Measurements from ENCODE around the gene LLCFC1.

The LLCFC1 gene

DNA sequence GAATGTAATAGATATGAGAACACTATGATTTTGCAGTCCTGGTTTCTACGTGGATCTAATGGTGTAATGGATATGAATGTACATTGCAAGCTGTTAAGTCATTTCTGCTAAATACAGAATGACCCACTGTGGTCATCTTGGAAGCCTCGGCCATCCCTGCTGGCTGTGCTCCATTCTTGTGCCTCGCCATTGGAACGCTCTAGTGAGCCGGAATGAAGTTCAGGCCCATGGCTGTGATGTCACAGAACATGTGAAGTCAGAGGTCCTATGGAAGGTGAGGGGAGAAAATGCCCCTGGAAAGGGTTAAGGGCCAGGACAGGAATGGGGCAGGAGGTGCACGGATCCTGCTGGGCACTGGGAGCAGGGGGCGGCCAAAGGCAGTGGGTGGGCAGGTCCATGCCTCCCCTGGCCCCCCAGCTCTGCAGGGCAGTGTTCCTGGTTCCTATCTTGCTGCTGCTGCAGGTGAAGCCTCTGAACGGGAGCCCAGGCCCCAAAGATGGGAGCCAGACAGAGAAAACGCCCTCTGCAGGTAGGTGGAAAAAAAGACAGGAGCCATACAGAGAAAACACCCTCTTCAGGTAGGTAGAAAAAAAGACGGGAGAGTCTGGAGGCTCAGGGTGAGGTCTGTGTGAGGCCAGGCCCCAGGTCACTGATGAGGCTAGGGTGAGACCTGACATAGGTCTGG lies at the start of gene LLCFC1:
LLCFC1 (plus strand) TSS at position 259 of the 685 bp plus-strand sequence; CDS start at position 397, 138 bp downstream.
- DNase-seq: peak; percentile 50

DNA sequence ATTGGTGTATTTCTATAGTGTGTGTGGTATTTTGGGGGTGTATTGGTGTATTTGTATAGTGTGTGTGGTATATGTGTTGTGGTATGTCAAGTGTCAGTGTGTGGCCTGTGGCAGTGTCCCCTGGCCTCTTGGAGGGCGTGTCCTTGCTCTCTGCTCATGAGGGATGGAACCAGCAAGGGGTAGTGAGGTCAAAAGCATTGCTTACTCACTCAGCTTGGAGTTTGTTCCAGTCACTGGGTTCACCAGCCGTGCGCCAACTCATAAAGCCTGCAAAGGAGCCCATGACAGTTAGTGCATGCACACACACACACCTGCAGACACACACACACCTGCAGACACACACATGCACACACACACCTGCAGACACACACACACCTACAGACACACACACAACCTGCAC lies 49.5 kb upstream of the LLCFC1 start:
- no peak for DNase-seq

DNA sequence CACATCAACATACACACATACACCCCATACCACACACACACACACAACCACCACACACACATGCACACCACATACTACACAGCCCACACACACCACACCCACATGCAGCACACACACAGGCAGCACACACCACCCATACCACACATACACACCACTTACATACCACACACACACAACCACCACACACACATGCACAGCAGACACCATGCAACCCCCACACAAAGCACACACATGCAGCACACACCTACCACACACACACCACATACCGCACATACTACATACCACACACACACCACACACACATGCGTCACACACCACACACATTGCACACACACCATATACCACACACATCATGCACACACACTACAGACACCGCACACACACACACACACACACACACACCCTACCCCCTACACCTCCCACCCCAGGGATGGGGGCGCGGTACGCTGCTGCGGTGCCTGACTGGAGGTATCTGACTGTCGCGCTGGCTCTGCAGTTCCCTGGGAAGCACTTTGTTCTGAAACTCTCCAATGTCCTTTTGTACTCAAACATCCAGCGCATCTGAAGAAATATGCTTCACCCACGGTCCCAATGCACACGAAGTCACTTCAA lies 48.3 kb upstream of the LLCFC1 start:
- no peak for DNase-seq

DNA sequence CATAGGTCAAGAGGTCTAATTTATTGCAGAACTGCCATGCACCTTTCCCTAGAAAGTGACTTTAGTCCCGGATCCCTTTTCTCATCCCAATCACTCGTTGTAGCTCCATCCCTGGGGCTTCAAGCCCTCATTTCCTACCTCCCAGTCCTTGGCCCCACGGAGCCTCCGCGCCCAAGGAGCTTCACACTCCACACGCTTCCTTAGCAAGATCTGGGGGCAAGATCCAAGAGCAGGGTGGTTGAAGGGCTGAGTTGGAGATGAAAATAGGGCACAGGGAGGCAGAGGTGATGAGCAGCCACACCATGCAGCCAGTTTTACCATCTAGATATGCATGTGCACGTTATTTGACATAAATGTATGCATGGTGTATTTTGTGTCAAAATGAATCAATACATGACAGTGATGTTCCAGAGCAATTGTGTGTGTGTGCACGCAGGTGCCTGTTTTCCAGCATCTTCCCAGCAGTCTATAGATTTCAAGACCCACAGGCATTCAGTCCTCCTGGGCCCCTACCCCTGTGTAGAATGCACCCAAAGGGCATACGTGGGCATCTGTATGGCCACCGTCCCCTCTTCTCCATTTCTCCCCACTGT lies 47.7 kb upstream of the LLCFC1 start:
- DNase-seq: no peak

DNA sequence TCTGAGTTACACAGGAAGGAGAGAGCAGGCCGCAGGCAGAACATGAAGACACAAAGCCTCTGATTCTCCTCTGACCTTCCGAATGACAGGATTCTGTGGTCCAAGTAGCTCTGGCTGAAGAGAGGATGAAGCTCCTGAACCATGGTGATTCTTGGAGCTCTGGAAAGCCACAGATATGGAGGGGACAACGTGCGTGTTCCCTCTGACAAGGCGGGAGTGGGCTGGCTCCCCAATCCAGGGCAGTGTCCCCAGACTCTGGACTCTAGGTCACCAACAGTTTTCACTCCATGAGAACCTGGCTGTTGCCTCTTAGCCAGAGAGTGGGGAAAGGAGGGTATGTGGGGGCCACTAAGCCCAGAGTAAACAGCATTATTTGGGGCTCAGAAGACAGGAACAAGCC lies 46.3 kb upstream of the LLCFC1 start:
- no peak for DNase-seq

DNA sequence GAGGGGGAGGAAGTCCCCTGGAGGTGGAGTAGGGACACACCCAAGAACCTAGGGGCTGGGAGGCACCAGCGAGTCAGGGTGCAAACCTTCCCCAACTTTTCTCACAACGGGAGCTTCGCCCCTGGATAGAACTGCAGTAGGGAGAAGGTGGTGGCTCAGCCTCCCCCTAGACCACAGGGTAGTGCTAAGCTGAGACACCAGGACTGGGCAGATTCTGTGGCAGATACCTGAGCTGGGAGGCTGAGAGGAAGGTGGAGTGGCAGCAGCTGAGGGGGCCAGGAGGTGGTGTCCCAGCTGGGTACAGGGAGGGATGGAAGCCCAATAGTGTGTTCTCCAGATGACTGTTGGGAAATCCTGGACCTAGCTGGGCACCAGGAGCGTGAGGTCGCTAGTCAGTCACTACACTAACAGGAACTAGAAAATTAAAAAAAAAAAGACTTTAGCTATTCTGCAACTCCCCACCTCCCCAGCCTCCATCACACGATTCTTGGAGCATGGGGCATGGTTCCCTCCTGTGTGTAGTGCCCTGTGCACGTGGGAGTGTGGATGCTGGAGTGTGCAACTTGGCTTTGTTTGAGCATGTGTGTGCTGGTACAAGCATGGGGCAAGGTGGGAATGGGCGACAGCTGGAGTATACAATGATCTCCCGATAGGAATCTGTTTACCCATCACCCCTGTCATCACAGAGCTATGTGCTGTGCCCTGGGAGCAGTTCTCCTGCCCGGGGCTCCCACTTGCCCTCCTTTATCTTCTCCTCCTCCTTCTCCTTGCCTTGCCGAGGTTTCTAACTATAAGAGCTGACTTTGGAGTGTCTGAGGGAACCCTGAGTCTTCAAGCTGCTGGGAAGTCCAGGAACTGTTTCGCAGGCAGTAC lies 44.9 kb upstream of the LLCFC1 start:
- no peak for DNase-seq

DNA sequence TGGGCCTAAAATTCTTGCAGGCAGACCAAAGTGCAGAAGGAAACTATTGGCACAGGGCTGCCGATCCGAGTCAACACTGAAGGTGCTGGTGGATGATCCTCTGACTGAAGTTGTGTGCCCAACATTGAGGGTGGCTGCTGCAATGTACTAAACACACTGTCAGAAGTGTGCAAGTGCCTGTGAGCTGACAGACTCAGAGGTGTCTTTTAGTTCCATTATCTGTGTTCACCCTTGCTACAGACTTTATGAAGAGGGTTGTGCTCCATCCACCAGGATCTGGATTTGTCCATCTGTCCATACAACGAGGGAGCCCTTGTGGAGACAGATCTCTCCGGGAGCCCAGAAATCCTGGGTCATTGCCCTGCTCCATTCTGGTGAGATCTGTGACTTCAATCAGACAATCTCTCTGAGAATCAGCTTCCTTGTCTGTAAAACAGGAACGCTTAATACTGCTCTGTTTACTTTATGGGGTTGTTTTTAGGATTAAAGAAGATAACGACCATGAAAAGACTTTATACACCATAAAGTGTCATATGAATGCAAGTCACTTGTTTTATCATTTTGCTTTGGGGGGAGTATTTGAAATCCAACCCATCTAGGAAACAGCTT lies 44.2 kb upstream of the LLCFC1 start:
- DNase-seq: no peak

DNA sequence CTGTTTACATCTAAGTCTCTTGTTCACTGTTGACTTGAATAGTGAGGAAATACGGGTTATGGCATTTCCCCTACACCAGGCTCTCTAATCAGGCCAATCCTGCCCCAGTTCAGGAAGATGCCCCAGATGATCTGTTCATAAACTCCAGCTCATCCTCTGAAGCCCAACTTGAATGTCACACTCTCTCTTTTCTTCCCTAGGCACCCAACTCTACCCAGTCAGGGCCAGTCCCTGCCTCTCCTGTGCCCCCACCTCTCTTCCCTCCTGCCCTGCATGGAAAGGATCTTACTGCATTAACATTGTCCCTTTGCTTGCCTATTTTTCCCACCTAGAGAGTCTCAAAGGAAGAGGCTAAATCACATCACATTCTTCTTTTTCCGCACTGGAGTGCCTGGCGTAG lies 43.1 kb upstream of the LLCFC1 start:
- DNase-seq: no peak

DNA sequence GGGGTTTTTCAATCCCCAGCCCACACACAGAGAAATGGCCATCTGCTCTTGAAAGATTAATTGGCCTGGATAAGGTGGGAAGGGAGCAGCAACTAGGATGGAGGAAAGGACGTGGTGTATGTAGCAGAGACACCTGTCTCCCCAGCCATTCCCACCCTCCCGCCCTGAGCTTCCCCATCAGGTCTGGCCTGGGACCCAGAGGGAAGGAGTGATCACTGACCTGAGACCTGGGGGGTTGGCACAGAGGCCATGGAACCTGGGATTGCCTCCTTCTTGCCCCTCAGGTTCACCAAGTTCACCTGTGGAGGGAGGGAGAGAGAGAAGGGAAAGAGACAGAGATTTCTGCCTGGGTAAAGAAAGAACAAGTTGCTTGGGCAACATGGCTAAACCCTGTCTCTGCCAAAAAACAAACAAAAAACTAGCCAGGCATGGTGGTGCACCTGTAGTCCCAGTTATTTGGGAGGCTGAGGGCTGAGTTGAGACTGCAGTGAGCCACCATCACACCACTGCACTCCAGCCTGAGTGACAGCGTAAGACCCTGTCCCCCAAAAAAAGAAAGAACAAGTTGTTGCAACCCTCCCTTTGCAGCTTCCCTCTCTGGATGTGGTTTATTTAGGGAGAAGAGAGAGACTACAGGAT lies 42.4 kb upstream of the LLCFC1 start:
- no peak for DNase-seq

DNA sequence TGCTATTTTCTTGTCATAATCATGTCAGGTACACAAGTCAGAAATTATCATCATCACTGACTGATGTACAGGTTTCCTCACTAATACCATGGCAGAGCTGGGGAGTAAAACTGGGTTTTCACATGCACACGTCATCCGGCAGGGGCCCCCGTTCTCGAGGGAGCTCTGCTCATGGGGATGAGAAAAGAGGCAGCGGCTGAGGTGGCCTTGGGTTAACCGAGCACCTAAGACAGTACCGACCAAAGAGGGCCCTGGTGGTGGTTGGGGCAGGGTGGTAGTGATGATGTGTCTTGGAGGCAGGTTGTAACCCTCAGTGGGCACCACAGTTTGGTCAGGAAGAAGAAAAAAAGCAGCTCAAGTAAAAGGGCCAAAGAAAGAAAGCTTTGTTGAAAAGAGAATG lies 41.6 kb upstream of the LLCFC1 start:
- DNase-seq: no peak

DNA sequence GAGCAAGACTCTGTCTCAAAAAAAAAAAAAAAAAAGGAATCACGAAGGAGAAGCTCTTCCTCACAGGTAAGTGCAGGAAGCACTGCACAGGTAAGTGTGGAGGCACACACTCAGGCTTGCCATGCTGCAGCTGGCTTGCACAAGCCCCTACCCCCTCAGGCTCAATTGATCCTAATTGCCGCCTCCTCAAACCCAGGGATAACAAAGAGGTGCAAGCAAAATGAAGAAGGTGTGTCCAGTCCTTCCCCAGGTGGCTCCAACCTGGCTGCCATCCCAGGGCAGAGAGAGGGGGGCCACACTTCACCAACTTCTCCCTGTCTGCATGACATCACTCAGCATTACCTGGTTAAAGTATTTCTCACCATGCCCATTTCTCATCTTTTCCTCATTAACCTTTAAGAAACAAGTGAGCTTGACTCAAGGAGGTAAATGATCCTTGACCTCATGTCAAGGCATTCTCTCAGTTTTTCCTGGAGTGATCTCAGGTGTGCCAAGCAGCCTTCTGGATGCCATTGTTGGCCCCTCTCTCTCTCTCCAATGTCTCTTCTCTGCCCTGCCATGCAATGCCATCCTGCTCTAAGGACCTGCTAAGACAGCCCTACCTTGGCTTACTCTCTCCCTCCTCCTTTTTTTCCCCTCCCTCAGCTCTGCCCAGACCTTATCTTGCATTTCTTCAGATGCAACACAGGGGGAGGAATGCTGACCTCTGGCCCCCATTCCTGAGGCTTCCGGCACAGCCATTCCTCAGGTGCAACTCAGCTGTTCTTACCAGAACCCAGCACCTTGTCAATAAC lies 40.7 kb upstream of the LLCFC1 start:
- DNase-seq: no peak

DNA sequence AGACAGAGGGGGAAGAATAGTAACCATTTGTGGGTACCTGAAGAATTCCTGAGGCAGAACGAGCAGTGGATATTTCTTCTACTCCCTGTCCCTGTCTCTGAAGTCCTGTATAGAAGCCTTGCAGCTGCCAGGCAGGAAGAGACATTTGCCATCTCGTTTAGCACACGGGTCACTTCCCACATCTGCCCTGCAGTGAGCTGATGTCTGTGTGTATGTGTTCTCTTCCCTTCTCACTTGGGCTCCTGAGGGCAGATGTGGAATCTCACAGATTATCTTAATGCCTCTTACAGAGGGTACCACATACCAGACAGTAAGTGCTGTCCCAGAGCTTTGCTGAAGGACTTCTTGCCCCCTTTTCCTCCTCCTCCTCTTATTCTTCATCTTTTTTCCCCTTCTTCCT lies 39.6 kb upstream of the LLCFC1 start:
- no peak for DNase-seq

DNA sequence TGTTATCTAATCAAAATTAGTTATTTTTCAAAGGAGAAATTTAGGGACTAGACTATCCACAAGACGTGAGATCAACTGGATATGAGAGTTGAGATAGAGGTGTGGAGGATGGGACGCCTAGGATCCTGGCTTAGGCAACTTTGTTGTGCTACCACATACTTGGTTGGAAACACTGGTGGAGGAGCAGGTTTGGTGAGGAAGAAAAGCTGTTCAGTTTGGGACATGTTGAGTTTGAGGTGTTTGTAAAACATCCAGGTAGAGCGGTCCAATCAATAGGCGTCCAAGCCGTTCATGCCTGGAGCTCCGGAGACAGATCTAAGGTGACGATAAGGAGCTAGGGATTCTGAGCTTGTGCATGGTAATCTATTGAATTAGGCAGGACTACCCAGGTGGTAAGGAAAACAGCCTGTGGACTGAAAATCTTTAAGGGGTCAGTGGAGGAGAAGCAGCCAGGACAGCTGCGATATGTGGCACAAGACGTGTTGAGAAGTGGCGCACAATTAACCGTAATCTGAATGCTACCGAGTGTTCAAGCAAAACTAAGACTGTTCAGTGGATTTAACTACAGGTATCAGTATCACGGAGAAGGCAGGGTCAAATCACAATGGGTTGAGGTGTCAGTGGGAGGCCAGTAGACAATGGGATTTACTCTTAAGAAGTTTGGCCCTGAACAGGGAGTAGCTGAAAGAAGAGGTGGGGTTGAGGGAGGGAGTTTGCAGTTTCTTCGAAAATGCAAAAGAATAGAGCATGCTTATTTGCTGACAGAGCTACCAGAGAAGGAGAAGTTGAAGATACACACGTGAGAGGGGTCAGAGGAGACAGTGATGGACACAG lies 37.6 kb upstream of the LLCFC1 start:
- DNase-seq: no peak

DNA sequence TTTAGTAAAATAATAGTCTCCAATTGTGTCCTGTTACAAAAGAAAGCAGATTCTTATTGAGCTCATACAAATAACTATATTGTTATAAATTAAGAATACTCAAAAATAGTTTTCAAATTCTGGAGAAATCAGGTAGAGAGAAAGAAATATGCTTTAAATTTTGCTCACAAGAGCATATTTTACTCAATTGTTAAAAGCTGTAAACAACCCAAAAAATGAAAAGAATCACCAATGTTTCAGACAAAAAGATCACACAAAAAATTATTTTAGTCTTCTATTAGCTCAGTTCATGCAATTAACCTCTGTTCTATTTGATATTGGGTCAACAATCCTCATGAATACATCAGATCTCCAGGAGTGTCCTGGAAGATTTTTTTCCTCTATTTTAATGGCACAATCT lies 35.2 kb upstream of the LLCFC1 start:
- no peak for DNase-seq

DNA sequence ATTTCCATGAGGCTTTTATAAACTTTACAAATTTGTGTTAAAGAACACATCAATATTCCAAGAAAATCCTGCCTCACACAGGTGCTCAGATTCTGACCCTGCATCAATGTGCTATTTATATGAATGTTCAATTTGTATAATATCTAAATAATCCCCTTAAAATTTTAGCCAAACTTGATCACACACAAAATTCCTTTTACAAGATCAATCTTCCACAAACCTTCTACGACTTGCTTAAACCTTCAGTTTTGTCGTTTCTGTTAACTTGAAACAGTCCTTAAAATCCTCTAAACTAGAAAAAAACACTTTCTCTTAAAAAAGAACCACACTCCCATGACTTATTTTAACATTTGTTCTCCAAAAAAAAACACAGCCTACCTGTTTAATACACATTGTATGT lies 33.5 kb upstream of the LLCFC1 start:
- DNase-seq: no peak

DNA sequence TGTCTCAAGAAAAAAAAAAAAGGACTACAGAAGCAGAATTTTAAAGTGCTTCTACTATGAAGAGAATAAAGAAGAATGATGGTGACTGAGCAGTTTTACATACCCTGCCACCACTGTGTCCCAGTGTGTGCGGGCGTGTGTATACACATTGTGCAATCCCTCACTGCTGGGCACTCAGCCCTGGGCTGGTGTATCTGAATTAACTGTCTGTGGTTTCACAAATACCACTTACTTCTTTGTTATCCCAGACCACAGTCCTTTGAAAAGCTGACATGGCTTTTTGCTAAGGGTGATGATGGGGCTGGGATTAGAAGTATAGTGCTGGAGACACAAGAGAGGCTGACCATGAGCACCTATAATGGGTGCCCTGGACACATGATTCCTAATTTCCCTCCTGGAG lies 32.6 kb upstream of the LLCFC1 start:
- DNase-seq: no peak

DNA sequence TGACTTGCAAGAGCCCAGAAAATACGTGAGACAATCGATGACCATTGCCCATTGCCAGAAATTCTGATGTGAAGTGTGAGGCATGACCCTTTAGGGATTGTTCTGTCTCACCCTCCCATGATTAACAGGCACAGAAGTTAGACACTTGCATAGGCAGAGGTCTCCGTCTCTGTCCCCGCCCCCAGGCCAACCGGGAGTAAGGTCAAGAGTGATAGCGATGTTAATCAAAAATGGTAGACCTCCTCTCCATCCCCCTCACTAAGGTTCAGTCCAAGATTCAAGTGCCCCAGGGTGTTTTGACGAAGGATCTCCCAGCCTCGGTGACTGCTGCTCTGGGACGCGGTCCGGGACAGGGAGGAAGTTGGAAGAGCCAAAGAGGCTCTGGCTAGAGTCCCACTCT lies 31.0 kb upstream of the LLCFC1 start:
- DNase-seq: no peak

DNA sequence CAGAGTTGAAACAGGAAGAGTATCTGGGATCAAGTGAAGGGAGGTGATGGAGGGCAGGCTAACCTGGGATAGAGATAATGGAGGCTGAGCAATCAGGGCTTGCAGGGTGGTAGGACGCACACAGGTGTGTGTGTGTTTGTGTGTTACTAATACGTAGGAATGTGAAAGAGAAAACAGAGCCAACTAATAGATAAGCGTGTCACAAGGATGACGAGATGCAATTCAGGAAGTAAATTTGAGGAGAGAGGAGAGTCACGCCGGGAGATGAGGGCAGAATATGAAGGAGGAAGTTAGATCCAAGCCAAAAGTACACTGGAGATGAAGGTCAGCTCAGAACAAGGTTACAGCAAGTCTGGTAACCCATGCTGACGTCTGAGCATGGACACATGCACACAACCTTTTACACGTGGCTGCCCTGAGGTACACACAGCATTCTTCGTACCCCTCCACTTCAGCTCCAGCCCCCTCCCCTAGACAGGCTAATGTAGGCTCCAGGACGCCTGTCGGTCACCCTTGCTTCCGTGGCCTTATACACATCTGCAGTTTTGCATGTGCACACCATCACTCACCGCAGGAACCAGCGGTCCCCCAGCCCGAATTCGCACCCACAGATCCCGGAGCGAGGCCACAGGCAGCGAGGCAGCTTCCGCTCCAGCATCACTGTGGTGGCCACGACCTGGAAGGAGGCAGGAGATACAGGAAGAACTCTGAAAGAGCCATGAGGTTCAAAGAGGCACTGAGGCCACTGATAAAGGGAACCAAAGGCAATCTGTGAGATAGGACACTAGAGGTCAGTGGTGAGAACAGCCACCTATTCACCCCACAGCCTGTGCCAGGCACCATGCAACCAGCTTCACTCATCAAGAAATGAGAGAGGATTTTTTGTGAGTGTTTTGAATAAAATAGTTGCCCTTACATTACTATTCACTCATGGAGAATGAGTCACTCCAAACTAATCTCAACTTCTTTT lies 30.1 kb upstream of the LLCFC1 start:
- DNase-seq: peak; percentile 76

DNA sequence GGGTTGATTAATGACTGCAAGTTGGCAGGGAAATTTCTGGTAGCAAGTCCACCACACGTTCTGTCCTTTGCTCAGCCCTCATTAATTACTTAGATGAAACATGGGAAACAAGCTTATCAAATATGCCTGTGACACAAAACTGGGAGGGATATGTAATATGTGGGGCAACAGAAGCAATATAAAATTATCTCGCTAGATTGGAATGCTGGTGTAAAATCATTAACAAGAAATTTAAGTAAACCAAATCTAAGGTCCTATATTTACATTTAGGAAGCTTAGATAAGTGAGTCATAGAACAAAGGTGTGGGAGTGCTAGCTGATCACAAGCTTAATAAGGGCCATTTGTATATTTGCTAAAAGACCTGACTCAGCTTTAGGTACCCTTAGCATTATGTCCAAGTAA lies 29.3 kb upstream of the LLCFC1 start:
- no peak for DNase-seq

DNA sequence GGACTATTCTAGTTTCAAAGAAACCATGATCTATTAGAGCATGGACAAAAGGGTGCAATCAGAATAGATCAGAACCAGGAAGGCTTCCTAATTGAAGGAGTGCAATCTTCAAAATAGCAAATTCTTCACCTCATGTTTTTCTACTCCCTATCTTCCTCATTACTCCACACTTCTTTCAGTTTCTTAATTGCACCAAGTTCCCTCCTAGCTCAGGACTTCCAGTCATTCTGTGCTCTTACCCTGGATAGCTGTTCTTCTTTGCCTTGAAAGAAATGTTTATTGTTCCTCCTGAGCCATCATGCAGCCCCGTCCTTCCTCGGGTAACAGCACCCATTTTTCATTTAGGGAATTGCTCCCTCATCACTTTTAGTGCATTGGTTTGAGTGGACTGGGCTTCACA lies 28.8 kb upstream of the LLCFC1 start:
- DNase-seq: no peak

All from hematopoietic multipotent progenitor cell treated with erythropoietin and hydrocortisone succinate and interleukin-3 and kit ligand, for 6 days (in vitro differentiated cells).